Measurements from ENCODE around the gene ISM2.
A peak's percentile ranks its signal among the peaks of the same experiment; 100 is the strongest.

ISM2 gene

GRCh38 chr14:77458249-77458950 is 40.2 kb downstream of the ISM2 start:
- DNase-seq, result peak; percentile 49

DNA sequence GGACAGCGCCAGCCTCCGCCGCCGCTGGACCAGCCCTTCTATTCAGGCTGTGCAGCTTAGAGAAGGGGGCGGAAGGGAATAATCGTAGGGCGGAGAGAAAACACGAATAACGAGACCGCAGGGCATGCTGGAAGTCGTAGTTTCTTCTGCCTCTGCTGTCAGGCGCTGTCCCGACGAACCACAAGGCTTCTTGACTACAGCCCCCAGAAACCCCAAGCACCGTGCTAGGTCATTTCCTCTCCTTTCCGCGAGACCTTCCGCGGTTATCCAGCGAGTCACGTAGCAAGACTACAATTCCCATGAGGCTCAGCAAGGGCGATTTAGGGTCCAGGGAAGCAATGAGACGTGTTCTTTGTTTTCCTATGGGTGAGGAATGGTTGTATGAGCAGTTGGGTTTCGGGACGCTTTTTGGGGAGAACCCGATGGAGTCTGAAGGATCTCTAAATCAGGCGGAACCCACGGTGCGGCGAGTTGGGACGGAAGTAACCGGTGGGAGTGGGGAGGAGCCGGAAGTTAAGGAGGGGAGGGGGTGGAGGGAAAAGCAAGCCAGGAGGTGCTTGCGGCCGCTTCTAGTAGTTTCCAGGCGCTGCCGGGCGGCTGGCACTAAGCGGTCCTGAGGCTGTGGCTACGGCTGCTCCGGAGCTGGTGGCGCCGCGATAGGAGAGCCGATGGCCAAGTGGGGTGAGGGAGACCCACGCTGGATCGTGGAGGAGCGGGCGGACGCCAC is 40.9 kb downstream of the ISM2 start, which contains the start of the genes AHSA1 and VIPAS39:
Gene AHSA1, plus strand, starts transcription at position 572 of the 727 bp plus-strand sequence. Its CDS starts 97 bp downstream, at position 669.
Gene VIPAS39, minus strand, starts transcription at position 80 of the 727 bp plus-strand sequence. CDS start 3,499 bp downstream, outside the sequence.
- DNase-seq, result peak; percentile 97

DNA sequence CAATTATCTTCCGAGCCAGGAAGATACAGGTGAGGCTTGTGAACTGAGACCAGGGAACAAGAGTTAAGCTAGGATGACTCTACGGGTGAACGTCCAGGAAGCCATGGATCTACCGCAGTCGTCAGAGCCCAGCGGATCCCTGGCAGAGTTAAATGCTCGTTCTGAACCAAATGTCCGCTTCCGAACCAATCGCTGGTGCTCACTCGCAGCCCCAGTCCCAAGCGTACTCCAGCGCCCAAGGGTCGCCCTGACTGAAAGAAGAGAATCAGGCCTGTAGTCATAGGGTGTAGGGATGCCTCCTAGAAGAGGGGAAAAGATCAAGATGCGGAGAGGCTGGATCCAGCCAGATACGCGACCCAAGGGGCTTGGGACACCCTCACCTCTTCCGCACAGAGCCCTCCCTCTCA is 41.5 kb downstream of the ISM2 start:
- DNase-seq, result no peak

DNA sequence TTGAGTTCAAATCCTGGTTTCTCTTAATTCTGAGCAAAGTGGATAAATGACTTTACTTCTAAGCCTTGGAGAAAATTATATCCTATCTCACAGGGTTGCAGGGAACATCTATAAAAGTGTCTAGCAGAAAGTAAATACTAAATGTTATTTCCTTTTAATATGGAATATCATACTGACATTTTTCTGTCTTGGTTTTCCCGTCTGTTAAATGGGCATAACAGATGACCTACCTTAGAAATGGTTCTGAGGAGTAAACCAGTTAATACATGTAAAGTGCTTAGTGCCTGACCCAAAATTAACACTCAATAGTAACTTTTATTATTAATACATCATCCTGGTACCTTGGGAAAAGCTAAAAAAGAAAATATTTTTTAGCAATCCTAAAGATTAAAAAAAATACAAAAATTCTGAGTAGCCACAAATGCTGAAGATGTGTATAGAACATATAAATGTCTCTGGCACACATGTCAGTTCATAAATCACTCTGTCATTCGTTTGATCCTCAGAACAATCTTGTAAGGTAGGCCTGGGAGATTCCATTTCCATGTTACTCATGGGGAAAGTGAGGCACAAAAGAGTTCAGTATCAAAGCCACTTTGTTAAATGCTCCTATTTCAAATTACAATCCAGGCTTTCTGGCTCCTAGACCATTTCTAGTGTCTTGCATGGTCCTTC is 42.5 kb downstream of the ISM2 start:
- DNase-seq, result no peak

DNA sequence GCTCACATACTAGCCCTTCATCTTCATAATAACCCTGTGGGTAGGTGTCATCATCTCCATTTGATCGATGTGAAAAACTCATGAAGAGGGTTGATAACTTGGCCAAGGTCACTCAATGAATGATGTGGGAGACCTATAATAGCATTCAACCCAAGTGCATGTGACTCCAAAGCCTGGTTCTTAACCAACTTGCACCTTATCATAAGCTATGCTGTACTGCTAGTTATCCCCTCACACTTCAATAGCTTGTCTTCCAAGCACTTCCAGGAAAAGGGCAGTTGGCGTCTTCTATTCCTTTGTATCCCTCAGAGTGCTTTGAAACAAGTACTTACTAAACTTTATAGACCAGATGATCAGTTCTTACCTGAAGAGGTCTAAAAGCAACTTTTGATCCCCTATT is 56.4 kb downstream of the ISM2 start:
- no peak for DNase-seq

GRCh38 chr14:77439861-77440260 is 58.8 kb downstream of the ISM2 start:
- no peak for DNase-seq

DNA sequence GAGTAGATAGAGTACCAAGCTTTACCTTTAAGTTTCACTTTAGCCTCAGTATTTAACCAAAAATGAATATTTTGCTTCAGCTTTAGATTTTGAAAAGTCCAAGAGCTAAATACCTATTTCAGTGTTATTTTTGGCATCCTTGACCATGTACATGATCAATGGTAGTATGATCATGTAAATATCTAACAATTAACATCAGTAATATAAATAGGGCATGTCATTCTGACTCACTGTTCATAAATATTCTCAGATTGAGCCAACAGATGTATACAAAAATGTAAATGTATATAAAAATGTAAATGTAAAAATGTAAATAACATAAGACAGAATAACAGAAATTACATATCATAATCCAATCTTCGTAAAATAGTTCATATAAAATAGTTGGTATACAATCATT is 60.0 kb downstream of the ISM2 start:
- no peak for DNase-seq

DNA sequence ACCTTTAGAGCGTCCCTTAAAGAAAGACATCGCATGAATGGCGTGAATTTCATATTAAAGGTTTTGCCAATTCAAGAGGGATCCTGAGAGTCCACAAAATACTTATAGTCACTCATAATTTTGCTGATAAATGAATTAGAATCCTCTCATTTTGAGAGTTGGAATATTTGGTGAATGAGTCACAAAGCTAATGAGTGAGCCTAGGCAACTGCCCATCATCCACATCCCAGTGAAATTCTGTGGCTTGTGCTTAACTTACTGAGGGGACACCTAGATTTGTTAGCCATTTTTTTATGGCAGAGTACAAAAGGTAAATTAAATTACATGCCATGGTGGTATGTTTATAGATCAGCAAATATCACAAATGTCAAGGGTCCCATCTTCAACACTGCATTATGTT is 62.6 kb downstream of the ISM2 start:
- no peak for DNase-seq

DNA sequence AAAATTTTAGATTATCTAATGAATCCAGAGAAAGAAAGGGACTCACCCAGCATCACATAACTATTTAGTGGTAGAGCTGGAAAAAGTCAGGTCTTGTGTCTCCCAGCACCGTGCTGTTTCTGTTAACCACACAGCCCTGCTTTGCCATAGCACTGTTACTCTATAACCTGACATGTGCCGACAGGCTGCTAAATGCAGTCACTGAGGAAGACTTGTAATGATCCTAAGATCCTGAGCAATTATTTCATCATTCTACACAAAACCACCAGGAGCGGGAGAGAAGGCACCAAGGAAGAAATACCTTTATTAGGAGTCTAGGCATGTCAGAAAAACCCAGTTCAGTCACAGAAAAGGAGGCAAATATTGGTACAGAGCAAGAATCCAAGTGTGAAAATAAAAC is 72.2 kb downstream of the ISM2 start:
- DNase-seq, result no peak

- no peak for DNase-seq
These were observed 73.8 kb downstream of the ISM2 start for GRCh38 chr14:77424862-77425261.

Measured in activated CD4-positive, alpha-beta T cell treated with anti-CD3 and anti-CD28 coated beads, Interleukin-2, Interleukin-6, amounts not matched to agents 100 ng/mL and 50 ng/mL, durations not matched to agents 16 hours and 8 hours (primary cell).